Epithelial cell of esophagus (primary cell): ENCODE data around the gene CCT2.
A peak's percentile ranks its signal among the peaks of the same experiment; 100 is the strongest.

Experiments used
- DNase-seq: peaks from one replicate; pipeline ENCODE4 v3.0.0; 2010; ENCODE audit warnings: low read depth
- H3K4me3 ChIP-seq: 2 replicates; pipeline ENCODE4 v1.5.1; 2011; ENCODE audit warnings: mild to moderate bottlenecking, low read length, control low read depth
- CTCF ChIP-seq: IDR thresholded peaks from 2 replicates; pipeline ENCODE4 v1.5.1; 2011; ENCODE audit warnings: low read depth, mild to moderate bottlenecking, low read length, control low read depth, inconsistent platforms; ENCODE audit not compliant: insufficient read depth; ENCODE audit errors: missing control alignments

CCT2 gene

GRCh38 chr12:69585189-69586062 is at the start of gene CCT2:
Gene CCT2 (plus strand): TSS chr12:69585459. CDS start chr12:69585522, 63 bp downstream.
- peak; percentile 31 for TF ChIP-seq CTCF

DNA sequence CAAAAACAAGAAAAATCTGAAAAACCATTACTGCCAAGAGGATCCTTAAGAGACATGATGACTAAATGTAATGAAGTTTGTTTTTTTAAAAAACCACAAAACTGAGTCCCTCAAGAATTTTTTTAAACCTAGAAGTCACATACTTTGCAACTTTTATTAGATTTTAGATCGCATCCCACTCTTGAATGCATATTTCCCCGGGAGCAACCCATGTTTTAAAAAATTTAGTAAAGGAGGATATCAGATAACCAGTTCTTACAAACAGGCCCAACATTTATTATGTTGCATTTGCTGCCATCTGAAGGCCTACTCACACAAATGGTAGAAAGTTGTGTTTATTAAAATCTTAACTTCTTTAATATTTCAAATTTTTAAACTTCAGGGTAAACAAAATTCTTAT is 44.3 kb upstream of the CCT2 start:
- no peak overlapping the region for H3K4me3 ChIP-seq
- DNase-seq: no peak
- no peak for TF ChIP-seq CTCF

More at GRCh38 chr12:69585189-69586062, at the start of gene CCT2:
- H3K4me3 ChIP-seq: peak within 1 kb of the TSS; percentile 99
- DNase-seq: peak; percentile 95

GRCh38 chr12:69544087-69544486 is 41.2 kb upstream of the CCT2 start:
- H3K4me3 ChIP-seq: no peak overlapping the region
- no peak for DNase-seq
- TF ChIP-seq CTCF: no peak

GRCh38 chr12:69545081-69545480 is 40.2 kb upstream of the CCT2 start:
- no peak overlapping the region for H3K4me3 ChIP-seq
- no peak for DNase-seq
- no peak for TF ChIP-seq CTCF

- TF ChIP-seq CTCF: no peak
- no peak for DNase-seq
- H3K4me3 ChIP-seq: no peak overlapping the region
Observed at GRCh38 chr12:69546693-69547438, 38.4 kb upstream of the CCT2 start.

GRCh38 chr12:69548687-69549086 is 36.6 kb upstream of the CCT2 start:
- no peak overlapping the region for H3K4me3 ChIP-seq
- no peak for TF ChIP-seq CTCF
- DNase-seq: no peak
